ENCODE results near the gene PPP1R1B. TPM values are rescaled to one million over a fixed set of nuclear protein-coding genes. Genes with fewer than 3 reads are reported as not detected.

PPP1R1B gene
- total and polyA plus RNA-seq, 3 donors from 2014 or later = 22.4 to 63.1 (median 24.3) TPM

- Histone ChIP-seq H3K9me3 (no peaks in the 10 kb centered on the region), H3K27me3 (no peaks in the 10 kb centered on the region), H3K4me3 (no peak overlapping the region), H3K27ac (no peak overlapping the region), H3K36me3 (ENCODE audit: low read depth, missing control alignments) (no peaks in the 10 kb centered on the region), H3K4me1 (peaks cover 10% of the 10 kb centered on the region)
- DNase-seq = no peak
- 44 to 58% methylated on average over 4 of the region's 4 CpGs for WGBS, 2 donors
- intact Hi-C loops (cut with DNase I; ENCODE audit: low total_unique reads) = no loop called here
- no peak for TF ChIP-seq CTCF (IDR thresholded peaks at IDR 0.05)
- TF ChIP-seq POLR2A (IDR thresholded peaks at IDR 0.05) = no peak
These were observed 24.0 kb upstream of the PPP1R1B start for GRCh38 chr17:39602533-39603303.

DNA sequence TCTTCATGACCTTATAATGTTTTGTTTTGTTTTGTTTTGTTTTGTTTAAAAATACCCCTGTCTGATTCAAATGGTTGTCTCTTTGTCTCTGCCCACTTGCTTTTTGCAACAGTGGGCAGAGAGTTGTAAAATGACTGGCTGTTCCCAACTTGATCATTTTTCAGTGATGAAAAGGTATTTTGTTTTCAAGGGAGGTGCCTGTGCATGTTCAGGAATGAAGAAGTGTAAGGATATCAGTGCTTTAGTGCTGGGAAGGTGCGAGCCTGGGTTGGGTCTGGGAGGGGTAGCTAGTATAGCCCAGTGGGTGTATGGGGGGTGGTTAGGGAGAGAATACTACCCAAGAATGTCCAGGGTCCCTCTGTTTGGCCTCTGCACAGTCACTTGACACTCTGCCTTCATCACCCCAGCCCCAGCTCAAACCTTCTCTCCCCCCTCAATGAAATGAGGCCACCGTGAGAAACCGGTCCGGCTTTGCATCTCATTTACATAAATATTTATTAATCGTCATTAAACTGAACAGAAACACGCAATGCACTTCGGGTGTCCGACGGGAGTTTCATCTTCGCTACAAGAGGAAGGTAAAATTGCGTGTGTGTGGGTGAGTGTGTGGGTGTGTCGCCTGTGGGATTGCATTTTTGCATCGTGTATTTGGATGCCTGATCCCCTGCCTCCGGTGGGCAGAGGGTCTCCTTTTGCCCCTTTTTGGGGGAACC, 23.3 kb upstream of the PPP1R1B start:
- intact Hi-C loops (cut with DNase I; ENCODE audit: low total_unique reads) = no loop called here

DNA sequence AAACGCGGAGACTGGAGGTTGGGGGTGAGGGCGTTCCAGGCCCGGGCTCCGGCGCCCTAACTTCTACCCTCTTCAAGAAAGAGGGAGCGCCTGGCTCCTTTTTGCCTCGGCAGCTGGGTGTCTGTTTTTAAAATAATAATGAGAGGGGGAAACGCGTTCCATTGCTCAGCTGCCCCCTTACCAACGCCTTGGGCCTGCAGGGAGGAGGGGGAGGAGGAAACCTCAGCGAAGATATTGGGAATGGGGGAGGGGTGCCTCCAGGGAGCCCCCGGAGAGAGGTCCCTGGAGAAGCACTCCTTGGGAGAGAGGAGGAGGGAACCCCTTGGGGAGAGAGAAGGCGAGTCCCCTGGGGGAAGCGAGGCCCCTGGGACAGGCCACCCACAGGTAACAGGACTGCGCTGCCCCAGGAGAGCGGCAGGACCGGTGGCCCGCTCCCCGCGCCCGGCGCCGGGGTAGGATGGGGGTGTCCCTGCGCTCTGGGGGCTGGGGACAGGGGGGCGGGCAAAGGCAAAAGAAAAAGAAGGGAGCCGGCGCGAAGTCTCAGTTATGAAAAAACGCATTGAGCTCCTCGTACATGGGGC, 21.8 kb upstream of the PPP1R1B start:
- no peaks in the 10 kb centered on the region for H3K36me3 ChIP-seq (ENCODE audit: low read depth, missing control alignments)
- no peak for DNase-seq
- no peak overlapping the region for H3K27ac ChIP-seq
- H3K27me3 ChIP-seq = peaks cover 5% of the 10 kb centered on the region
- 4 to 5% methylated on average over 23 to 31 of the region's 31 CpGs for WGBS, 2 donors
- H3K4me3 ChIP-seq = no peak overlapping the region
- H3K9me3 ChIP-seq = no peaks in the 10 kb centered on the region
- H3K4me1 ChIP-seq = peaks cover 6% of the 10 kb centered on the region
- intact Hi-C loops (cut with DNase I; ENCODE audit: low total_unique reads) = no loop called here
- TF ChIP-seq POLR2A (IDR thresholded peaks at IDR 0.05) (no peak), CTCF (IDR thresholded peaks at IDR 0.05) (no peak)

More for the DNA sequence above, 23.3 kb upstream of the PPP1R1B start:
- peaks cover 10% of the 10 kb centered on the region for H3K4me1 ChIP-seq
- no peaks in the 10 kb centered on the region for H3K36me3 ChIP-seq (ENCODE audit: low read depth, missing control alignments)
- H3K4me3 ChIP-seq = no peak overlapping the region
- TF ChIP-seq POLR2A (IDR thresholded peaks at IDR 0.05) (no peak), CTCF (IDR thresholded peaks at IDR 0.05) (no peak)
- peaks cover 5% of the 10 kb centered on the region for H3K27me3 ChIP-seq
- no peak for DNase-seq
- no peaks in the 10 kb centered on the region for H3K9me3 ChIP-seq
- WGBS, 2 donors = 9 to 11% methylated on average over 14 of the region's 14 CpGs
- H3K27ac ChIP-seq = no peak overlapping the region

DNA sequence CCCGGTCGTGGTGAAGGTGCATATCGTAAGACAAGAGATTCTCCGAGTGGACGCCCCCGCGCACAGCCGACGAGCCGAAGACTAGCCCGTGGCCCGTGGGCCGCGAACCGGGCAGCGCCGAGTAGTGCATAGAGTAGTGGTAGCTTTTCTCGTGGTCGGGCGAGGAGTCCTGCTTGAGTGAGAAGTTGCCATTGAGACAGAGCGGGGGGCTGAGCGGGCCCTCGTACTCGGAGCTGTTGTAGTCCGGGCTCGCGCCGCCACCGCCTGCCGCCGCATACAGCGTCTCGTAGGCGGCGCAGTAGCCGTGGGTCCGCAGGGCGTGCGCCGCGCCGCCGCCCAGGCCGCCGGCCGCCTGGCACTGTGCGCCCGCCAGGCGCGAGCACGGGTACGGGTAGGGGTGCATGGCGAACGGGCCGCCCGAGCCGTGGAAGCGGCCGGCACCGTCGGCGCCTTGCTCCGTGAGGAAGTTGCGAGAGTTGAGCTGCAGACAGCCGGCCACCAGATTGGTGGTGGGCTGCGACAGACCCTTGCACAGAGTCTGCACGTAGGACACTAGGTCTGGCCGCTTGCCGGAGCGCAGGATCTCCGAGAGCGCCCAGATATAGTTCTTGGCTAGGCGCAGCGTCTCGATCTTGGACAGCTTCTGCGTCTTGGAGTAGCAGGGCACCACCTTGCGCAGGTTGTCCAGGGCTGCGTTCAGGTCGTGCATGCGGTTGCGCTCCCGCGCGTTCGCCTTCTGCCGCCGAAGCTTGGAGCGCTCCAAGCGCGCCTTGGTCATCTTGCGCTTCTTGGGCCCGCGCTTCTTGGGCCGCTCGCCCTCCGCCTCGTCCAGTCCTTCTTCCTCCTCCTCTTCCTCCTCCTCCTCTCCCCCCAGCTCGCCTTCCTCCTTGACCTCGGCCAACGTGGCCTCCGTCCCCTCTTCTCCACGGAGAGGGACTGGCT, 21.0 kb upstream of the PPP1R1B start:
- Histone ChIP-seq H3K4me1 (peaks cover 6% of the 10 kb centered on the region), H3K4me3 (peak overlapping the region in 1 of 2 donors; percentile 3), H3K27me3 (peaks cover 5% of the 10 kb centered on the region), H3K9me3 (no peaks in the 10 kb centered on the region), H3K36me3 (ENCODE audit: low read depth, missing control alignments) (no peaks in the 10 kb centered on the region), H3K27ac (no peak overlapping the region)
- no peak for DNase-seq
- no peak for TF ChIP-seq POLR2A (IDR thresholded peaks at IDR 0.05)
- TF ChIP-seq CTCF (IDR thresholded peaks at IDR 0.05) = no peak
- intact Hi-C loops (cut with DNase I; ENCODE audit: low total_unique reads) = no loop called here
- WGBS, 2 donors = 1 to 2% methylated on average over 25 to 93 of the region's 102 CpGs

Measured in testis (tissue), 3 donors.